OCI-LY7 (cell line): ENCODE data around the gene KPNA2.

ENCODE experiments used
- EZH2phosphoT487 ChIP-seq: fragments of 200-600 bp; sonication (generic); IDR thresholded peaks from 2 replicates; pipeline ENCODE4 v1.6.1; 2018; ENCODE audit warnings: low read depth, borderline replicate concordance, mild to moderate bottlenecking, mixed run types, antibody characterized with exemption, low read length, moderate library complexity, mixed read lengths
- TF ChIP-seq, protein P1 (sequence below): fragments of 200-600 bp; sonication (generic); conservative IDR thresholded peaks from 2 replicates; pipeline ENCODE4 v1.5.1; 2014; ENCODE audit warnings: mild to moderate bottlenecking, antibody characterized with exemption, low read length, moderate library complexity, mixed read lengths

DNA sequence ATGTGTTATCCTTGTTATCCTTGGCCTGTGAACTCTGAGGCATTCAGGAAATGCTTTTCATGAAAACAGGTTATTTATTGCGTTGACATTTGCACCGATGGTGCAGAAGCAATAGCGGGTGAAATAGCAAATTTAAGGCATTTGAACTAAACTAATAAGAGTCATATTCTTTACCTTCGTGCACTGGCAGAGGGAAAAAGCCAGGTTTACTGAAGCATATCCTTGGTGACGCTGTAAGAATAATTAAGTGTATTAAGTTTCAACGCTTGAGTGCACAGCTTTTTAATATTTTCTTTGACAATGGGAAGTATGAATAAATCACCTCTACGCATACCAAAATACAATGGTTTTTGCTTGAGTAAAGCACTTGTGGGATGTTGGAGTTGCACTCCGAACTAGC, 13.6 kb upstream of the KPNA2 start:
- TF ChIP-seq, protein P1, sequence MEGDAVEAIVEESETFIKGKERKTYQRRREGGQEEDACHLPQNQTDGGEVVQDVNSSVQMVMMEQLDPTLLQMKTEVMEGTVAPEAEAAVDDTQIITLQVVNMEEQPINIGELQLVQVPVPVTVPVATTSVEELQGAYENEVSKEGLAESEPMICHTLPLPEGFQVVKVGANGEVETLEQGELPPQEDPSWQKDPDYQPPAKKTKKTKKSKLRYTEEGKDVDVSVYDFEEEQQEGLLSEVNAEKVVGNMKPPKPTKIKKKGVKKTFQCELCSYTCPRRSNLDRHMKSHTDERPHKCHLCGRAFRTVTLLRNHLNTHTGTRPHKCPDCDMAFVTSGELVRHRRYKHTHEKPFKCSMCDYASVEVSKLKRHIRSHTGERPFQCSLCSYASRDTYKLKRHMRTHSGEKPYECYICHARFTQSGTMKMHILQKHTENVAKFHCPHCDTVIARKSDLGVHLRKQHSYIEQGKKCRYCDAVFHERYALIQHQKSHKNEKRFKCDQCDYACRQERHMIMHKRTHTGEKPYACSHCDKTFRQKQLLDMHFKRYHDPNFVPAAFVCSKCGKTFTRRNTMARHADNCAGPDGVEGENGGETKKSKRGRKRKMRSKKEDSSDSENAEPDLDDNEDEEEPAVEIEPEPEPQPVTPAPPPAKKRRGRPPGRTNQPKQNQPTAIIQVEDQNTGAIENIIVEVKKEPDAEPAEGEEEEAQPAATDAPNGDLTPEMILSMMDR: no peak
- no peak for TF ChIP-seq EZH2phosphoT487
